ENCODE results near the gene HS2ST1.

The HS2ST1 gene

DNA sequence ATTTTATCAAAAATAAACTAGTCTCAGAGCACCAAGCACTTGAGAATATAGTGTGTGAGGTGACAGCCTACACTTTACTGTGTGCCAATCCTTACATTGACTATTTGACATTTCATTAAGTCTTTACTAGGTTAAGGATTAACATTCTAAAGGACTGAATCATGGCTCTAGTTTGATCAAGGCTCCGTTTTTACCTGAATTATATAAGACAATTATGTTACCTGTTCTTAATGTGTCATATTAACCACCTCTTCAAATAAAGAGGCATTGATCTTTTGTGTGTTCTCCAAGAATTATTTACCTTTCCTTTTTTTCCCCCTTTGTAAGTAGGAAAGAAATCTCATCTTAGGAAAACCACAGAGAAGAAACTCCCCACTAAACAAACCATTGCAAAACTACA is 189.7 kb downstream of the HS2ST1 start:
- TF ChIP-seq, protein P1, sequence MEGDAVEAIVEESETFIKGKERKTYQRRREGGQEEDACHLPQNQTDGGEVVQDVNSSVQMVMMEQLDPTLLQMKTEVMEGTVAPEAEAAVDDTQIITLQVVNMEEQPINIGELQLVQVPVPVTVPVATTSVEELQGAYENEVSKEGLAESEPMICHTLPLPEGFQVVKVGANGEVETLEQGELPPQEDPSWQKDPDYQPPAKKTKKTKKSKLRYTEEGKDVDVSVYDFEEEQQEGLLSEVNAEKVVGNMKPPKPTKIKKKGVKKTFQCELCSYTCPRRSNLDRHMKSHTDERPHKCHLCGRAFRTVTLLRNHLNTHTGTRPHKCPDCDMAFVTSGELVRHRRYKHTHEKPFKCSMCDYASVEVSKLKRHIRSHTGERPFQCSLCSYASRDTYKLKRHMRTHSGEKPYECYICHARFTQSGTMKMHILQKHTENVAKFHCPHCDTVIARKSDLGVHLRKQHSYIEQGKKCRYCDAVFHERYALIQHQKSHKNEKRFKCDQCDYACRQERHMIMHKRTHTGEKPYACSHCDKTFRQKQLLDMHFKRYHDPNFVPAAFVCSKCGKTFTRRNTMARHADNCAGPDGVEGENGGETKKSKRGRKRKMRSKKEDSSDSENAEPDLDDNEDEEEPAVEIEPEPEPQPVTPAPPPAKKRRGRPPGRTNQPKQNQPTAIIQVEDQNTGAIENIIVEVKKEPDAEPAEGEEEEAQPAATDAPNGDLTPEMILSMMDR (IDR thresholded peaks at IDR 0.05; ENCODE audit: insufficient read depth, low read depth, low read length, missing control alignments) = no peak
- peak; percentile 44 for DNase-seq (ENCODE audit: low read depth)
- no peak overlapping the region for H3K4me3 ChIP-seq (ENCODE audit: low read length)

DNA sequence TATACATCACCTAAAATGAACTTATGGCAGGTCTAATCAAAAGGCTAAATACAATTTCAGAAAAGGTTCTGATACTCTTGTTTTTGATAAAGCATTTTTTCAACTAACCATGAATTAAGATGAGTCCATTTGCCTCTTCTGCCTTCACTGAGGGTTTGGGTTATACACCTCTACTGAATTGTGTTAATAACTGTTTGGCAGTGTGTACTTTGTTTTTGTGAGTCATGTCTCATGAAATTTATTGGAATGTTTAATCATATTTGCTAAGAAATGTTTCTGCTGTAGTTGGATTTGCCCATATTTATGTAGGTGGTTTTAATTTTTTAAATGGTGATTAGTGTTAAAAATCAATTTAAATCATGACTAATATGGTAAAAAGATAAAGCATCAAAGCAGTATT is 190.5 kb downstream of the HS2ST1 start:
- H3K4me3 ChIP-seq (ENCODE audit: low read length) = no peak overlapping the region
- TF ChIP-seq, protein P1 (IDR thresholded peaks at IDR 0.05; ENCODE audit: insufficient read depth, low read depth, low read length, missing control alignments) = no peak
- peak; percentile 28 for DNase-seq (ENCODE audit: low read depth)

DNA sequence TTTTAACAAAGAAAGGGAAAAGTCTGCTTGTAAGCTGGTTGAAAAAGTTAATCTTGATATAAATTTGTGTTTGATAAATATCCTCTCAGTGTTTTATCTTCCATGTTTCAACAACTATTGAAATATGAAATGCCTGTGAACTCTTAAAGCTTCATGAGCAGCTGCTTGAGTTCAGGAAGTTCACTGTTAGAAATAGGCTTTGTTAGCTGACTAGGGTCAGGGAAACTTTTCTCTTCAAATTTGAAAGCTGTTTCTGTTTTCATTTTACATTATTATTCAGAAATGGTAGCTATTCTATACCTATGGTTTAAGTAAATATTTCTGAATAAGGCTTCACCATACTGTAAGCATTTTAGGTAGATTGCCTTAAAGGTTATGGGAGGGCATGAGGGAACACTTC is 191.7 kb downstream of the HS2ST1 start:
- TF ChIP-seq, protein P1 (IDR thresholded peaks at IDR 0.05; ENCODE audit: insufficient read depth, low read depth, low read length, missing control alignments) = no peak
- H3K4me3 ChIP-seq (ENCODE audit: low read length) = no peak overlapping the region
- no peak for DNase-seq (ENCODE audit: low read depth)

DNA sequence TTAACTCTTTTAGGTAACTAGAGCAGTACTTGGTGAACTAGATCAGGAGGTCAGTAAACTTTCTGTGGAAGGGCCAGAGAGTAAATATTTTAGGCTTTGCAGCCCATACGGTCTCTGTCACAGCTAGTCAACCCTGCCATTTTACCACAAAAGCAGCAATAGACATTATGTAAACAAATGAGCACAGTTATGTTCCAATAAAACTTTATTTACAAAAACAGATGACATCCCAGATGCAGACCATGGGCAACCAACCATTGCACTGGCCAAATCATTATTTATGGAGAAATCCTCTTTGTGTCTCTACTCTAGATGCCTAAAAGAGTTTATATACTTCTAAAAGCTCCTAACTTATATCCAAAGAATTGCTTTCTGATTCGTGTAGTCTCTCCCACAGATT is 192.4 kb downstream of the HS2ST1 start:
- TF ChIP-seq, protein P1 (IDR thresholded peaks at IDR 0.05; ENCODE audit: insufficient read depth, low read depth, low read length, missing control alignments) = no peak
- DNase-seq (ENCODE audit: low read depth) = no peak
- H3K4me3 ChIP-seq (ENCODE audit: low read length) = no peak overlapping the region

DNA sequence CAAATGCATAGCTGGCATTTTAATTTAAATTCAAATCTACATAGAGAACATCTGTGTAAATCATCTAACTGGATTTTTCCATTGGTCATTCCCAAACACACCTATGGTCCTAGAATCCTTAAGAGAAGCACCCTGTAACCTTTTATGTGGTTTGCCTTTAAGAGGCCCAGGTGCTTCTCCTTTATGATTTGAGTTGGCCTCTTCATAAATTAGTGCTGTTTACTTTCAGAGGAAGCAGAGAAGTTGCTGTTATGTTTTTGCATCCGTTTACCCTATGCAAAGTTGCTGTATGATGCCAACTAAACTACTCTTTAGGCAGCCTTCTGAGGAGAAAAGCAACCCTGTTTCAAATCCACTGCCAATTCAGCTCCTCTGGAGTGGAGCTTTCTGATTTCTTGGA is 193.8 kb downstream of the HS2ST1 start:
- TF ChIP-seq, protein P1 (IDR thresholded peaks at IDR 0.05; ENCODE audit: insufficient read depth, low read depth, low read length, missing control alignments) = no peak

DNA sequence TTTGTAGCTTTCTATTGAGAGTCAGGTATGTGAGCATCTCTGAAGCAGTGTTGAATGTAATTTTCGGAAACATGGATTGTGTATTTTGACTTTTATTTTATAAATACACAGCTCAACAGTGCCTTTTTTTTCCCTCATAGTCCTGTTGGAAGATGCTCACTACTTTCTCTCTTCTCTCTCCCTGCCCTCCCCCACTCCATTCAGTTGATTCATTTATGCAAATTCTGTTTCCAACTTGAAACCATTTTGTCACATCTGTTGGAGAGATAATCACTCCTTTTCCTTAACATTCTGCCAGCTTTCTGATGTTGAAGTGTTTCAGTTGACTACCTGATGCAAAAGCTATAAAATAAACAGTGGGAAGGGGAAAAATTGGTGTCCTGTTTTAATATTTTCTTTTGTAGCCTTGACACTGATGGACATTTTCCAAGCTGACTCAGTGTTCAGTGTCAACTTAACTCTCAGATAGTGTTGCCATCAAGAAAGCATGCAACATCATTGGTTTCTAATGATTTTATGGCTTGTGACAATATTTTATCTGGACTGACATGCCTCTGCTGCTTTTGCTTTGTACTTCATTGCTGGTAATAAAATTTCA is 194.5 kb downstream of the HS2ST1 start:
- H3K4me3 ChIP-seq (ENCODE audit: low read length) = no peak overlapping the region
- TF ChIP-seq, protein P1 (IDR thresholded peaks at IDR 0.05; ENCODE audit: insufficient read depth, low read depth, low read length, missing control alignments) = no peak
- no peak for DNase-seq (ENCODE audit: low read depth)

More for the DNA sequence above, 193.8 kb downstream of the HS2ST1 start:
- H3K4me3 ChIP-seq (ENCODE audit: low read length) = no peak overlapping the region
- no peak for DNase-seq (ENCODE audit: low read depth)
